Endothelial cell (in vitro differentiated cells): ENCODE data around the gene TRAPPC12. TPM values are rescaled to one million over a fixed set of nuclear protein-coding genes. Genes with fewer than 3 reads are reported as not detected.

Source experiments
- DNase-seq: peaks from one replicate; pipeline ENCODE4 v3.0.0; 2021; ENCODE audit warnings: low spot score
- H3K27ac Mint-ChIP-seq: one replicate; pipeline ENCODE4 v1.8.0; 2021; ENCODE audit warnings: mixed read lengths, inconsistent platforms; ENCODE audit not compliant: unreplicated experiment
- H3K27me3 Mint-ChIP-seq: one replicate; pipeline ENCODE4 v1.8.0; 2021; ENCODE audit warnings: mild to moderate bottlenecking, moderate library complexity, mixed read lengths, inconsistent platforms; ENCODE audit not compliant: unreplicated experiment
- H3K36me3 Mint-ChIP-seq: one replicate; pipeline ENCODE4 v1.8.0; 2021; ENCODE audit warnings: mild to moderate bottlenecking, low read depth, mixed read lengths, inconsistent platforms; ENCODE audit not compliant: unreplicated experiment
- H3K4me1 Mint-ChIP-seq: one replicate; pipeline ENCODE4 v1.8.0; 2021; ENCODE audit warnings: mild to moderate bottlenecking, mixed read lengths, inconsistent platforms; ENCODE audit not compliant: unreplicated experiment
- H3K4me3 Mint-ChIP-seq: one replicate; pipeline ENCODE4 v1.8.0; 2021; ENCODE audit warnings: mild to moderate bottlenecking, mixed read lengths, inconsistent platforms; ENCODE audit not compliant: unreplicated experiment
- H3K9me3 Mint-ChIP-seq: one replicate; pipeline ENCODE4 v1.8.0; 2021; ENCODE audit warnings: mixed read lengths, inconsistent platforms; ENCODE audit not compliant: unreplicated experiment
- CTCF ChIP-seq: fragments of 200-600 bp; sonication (generic); IDR thresholded peaks from one replicate; pipeline ENCODE4 v1.5.0; 2021; ENCODE audit warnings: antibody characterized with exemption; ENCODE audit not compliant: unreplicated experiment
- total RNA-seq: library from RNA; stranded (reverse); fragmentation: NEBNext Ultra II Directional; extraction: Animal tissue kit (Norgen Biotek cat#: 25700); gene quantifications from one replicate; pipeline ENCODE4 v1.2.1, GENCODE V29; 2021; ENCODE audit not compliant: unreplicated experiment

The TRAPPC12 gene
- total RNA-seq, 1 donor from 2014 or later, result 105 TPM

- no peak for DNase-seq
- no peak for TF ChIP-seq CTCF
- no peak overlapping the region for H3K4me3 Mint-ChIP-seq
- peaks cover 32% of the 10 kb centered on the region for H3K36me3 Mint-ChIP-seq
- peaks cover 2% of the 10 kb centered on the region for H3K4me1 Mint-ChIP-seq
- H3K27me3 Mint-ChIP-seq, result peaks cover 17% of the 10 kb centered on the region
- H3K9me3 Mint-ChIP-seq, result no peaks in the 10 kb centered on the region
- no peak overlapping the region for H3K27ac Mint-ChIP-seq
These were observed 86.5 kb downstream of the TRAPPC12 start for GRCh38 chr2:3465844-3466481.

- Mint-ChIP-seq H3K4me3 (no peak overlapping the region), H3K4me1 (peaks cover 2% of the 10 kb centered on the region), H3K27ac (no peak overlapping the region), H3K27me3 (peaks cover 17% of the 10 kb centered on the region), H3K9me3 (no peaks in the 10 kb centered on the region), H3K36me3 (peaks cover 32% of the 10 kb centered on the region)
- no peak for DNase-seq
- TF ChIP-seq CTCF, result no peak
These were observed 87.0 kb downstream of the TRAPPC12 start for GRCh38 chr2:3466482-3466863.

- Mint-ChIP-seq H3K36me3 (peaks cover 32% of the 10 kb centered on the region), H3K27ac (no peak overlapping the region), H3K4me1 (peaks cover 2% of the 10 kb centered on the region), H3K4me3 (no peak overlapping the region), H3K9me3 (no peaks in the 10 kb centered on the region), H3K27me3 (peaks cover 17% of the 10 kb centered on the region)
- TF ChIP-seq CTCF, result no peak
- no peak for DNase-seq
These were observed 87.5 kb downstream of the TRAPPC12 start for GRCh38 chr2:3466966-3467365.

GRCh38 chr2:3467654-3468053 is 88.2 kb downstream of the TRAPPC12 start:
- H3K36me3 Mint-ChIP-seq, result peaks cover 38% of the 10 kb centered on the region
- peaks cover 17% of the 10 kb centered on the region for H3K27me3 Mint-ChIP-seq
- no peak overlapping the region for H3K27ac Mint-ChIP-seq
- no peak overlapping the region for H3K4me3 Mint-ChIP-seq
- DNase-seq, result no peak
- peaks cover 4% of the 10 kb centered on the region for H3K4me1 Mint-ChIP-seq
- no peaks in the 10 kb centered on the region for H3K9me3 Mint-ChIP-seq
- no peak for TF ChIP-seq CTCF

- no peak for TF ChIP-seq CTCF
- H3K36me3 Mint-ChIP-seq, result peaks cover 35% of the 10 kb centered on the region
- H3K4me3 Mint-ChIP-seq, result peak overlapping the region; percentile 59
- no peak overlapping the region for H3K27ac Mint-ChIP-seq
- no peak for DNase-seq
- no peaks in the 10 kb centered on the region for H3K9me3 Mint-ChIP-seq
- H3K4me1 Mint-ChIP-seq, result peaks cover 3% of the 10 kb centered on the region
- H3K27me3 Mint-ChIP-seq, result peaks cover 17% of the 10 kb centered on the region
These were observed 88.9 kb downstream of the TRAPPC12 start for GRCh38 chr2:3468296-3468988.
